Fibroblast of the aortic adventitia (primary cell): ENCODE measurements around the gene CES4A. TPM values are rescaled to one million over a fixed set of nuclear protein-coding genes. Genes with fewer than 3 reads are reported as not detected.

Experiments used
- DNase-seq: peaks from one replicate; pipeline ENCODE4 v3.0.0-alpha.2; 2010; ENCODE audit warnings: low read depth
- H3K4me3 ChIP-seq: 2 replicates; pipeline ENCODE4 v1.5.1; 2011; ENCODE audit warnings: low read depth, mild to moderate bottlenecking, control low read depth, low read length, moderate library complexity
- CTCF ChIP-seq: IDR thresholded peaks from 2 replicates; pipeline ENCODE4 v1.5.1; 2011; ENCODE audit warnings: mild to moderate bottlenecking, low read length, control low read depth, inconsistent platforms; ENCODE audit not compliant: insufficient read depth
- small RNA-seq: library from RNA; depleted of rRNA; stranded (forward); fragments of <200 nt; gene quantifications from one replicate; pipeline ENCODE3, GENCODE V24; 2012
- total RNA-seq: library from RNA; depleted of rRNA; stranded (reverse); fragments of >200 nt; gene quantifications from 2 replicates; pipeline ENCODE4 v1.2.3, GENCODE V29; 2012; ENCODE audit warnings: low replicate concordance

CES4A gene
- total RNA-seq, 1 donor: 2.2 TPM

DNA sequence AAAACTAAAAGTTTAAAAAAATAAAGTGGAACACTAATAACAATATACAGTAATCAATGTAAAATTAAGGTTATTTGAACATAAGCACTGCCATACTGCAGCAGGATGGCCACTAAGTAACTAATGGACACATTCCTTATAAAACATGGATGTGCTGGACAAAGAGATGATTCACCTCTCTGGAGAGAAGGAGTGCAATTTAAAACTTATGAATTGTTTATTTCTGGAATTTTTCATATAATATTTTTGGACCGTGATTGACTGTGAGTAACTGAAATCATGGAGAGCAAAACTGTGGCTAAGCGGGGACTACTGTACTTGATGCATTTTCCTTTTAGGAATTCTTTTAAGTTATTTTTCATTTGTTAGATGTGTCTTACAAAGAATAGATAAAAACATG lies 62.4 kb downstream of the CES4A start:
- no peak for TF ChIP-seq CTCF
- H3K4me3 ChIP-seq: no peak overlapping the region
- no peak for DNase-seq

DNA sequence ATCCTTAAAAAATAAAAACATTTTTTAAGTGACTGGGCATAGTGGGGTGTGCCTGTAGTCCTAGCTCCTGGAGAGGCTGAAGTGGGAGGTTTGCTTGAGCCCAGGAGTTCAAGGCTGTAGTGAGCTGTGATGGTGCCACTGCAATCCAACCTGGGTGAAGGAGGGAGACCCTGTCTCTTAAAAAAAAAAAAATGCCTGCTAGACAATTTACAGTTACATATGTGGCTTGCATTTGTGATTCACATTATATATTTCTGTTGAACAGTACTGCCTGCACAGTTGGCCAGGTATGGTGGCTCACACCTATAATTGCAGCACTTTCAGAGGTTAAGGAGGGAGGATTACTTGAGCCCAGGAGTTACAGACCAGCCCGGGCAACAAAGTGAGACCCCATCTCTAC lies 64.0 kb downstream of the CES4A start:
- DNase-seq: no peak
- no peak for TF ChIP-seq CTCF
- no peak overlapping the region for H3K4me3 ChIP-seq

DNA sequence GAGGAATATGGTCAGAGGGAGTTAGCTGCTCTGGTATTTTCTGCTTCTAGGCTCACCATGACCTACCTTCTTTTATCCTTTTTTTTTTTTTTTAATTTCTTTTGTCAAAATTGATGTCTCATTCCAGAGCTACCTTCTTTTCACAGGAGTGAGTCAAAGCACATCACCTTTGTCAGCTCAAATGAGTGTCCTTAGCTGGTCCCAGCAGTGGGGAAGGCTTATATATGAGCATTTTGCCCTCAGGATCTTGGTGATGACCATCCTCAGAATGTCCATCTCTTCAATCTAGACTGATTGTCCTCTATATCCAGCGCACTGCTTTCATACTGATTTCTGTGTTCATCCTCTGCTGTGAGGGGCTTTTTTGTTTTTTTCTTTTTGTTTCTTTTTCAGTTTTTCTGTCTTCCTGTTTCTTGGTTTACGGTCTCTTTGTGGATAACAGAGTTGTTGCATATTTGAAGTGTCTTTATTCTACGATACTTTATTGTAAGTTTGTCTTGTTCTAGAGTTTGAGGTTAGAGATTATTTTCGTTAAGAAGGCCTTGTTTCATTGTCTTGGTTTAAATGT lies 65.5 kb downstream of the CES4A start:
- no peak for DNase-seq
- no peak overlapping the region for H3K4me3 ChIP-seq
- TF ChIP-seq CTCF: no peak

DNA sequence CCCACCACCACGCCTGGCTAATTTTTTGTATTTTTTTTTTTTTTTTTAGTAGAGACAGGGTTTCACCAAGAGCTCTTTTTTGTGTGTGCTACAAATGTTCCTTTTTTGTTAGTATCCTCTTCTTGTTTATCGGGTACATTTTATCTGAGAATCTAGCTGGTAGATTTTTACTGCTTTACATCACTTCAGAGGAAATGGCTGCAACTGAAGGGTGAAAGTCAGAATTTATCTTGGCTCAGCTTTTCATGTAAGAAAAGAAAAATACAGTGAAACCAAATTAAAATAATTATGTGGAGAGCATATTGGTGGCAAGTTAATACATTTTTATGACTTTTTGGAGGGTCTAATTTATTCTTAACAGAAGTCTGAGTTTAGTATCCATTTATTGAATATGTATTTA lies 66.5 kb downstream of the CES4A start:
- TF ChIP-seq CTCF: no peak
- no peak for DNase-seq
- H3K4me3 ChIP-seq: no peak overlapping the region

- no peak overlapping the region for H3K4me3 ChIP-seq
- no peak for TF ChIP-seq CTCF
- peak; percentile 81 for DNase-seq
Measured at GRCh38 chr16:67055712-67056487, 67.5 kb downstream of the CES4A start.

Small RNAs within 50 kb of the gene (small RNA-seq; reads per million reads assigned to genes)
- not detected for gene RN7SL543P

Other genes with a start within 250 kb of the CES4A start
- gene DYNC1LI2, start 237.0 kb upstream of the CES4A start, total RNA-seq: 148 and 256 TPM in 2 replicates
- gene TERB1, start 187.0 kb upstream of the CES4A start, total RNA-seq: 0.08 and 0.09 TPM in 2 replicates
- gene NAE1, start 157.6 kb upstream of the CES4A start, total RNA-seq: 48.2 and 71.3 TPM in 2 replicates
- gene CA7, start 144.2 kb upstream of the CES4A start, total RNA-seq: not detected in 2 replicates
- gene PDP2, start 108.1 kb upstream of the CES4A start, total RNA-seq: 6.2 and 6.5 TPM in 2 replicates
- not detected in 2 replicates for gene CDH16, start 69.7 kb upstream of the CES4A start, total RNA-seq
- gene RRAD, start 63.1 kb upstream of the CES4A start, total RNA-seq: 0.72 and 3.8 TPM in 2 replicates
- 12.8 and 109 TPM in 2 replicates for gene CIAO2B, start 54.2 kb upstream of the CES4A start, total RNA-seq
- gene CES2, start 53.1 kb upstream of the CES4A start, total RNA-seq: 28.3 and 37.6 TPM in 2 replicates
- 0.54 TPM in 1 of 2 replicates, not detected in the other for gene CES3, start 27.3 kb upstream of the CES4A start, total RNA-seq
- gene CBFB, start 40.6 kb downstream of the CES4A start, total RNA-seq: 74.3 and 125 TPM in 2 replicates
- 2.9 and 15.9 TPM in 2 replicates for gene PHAF1, start 121.4 kb downstream of the CES4A start, total RNA-seq
- gene B3GNT9, start 162.4 kb downstream of the CES4A start, total RNA-seq: 37.0 and 42.4 TPM in 2 replicates
- gene TRADD, start 171.3 kb downstream of the CES4A start, total RNA-seq: 12.3 and 29.1 TPM in 2 replicates
- 11.3 and 29.7 TPM in 2 replicates for gene FBXL8, start 171.4 kb downstream of the CES4A start, total RNA-seq
- 6.4 and 17.9 TPM in 2 replicates for gene HSF4, start 176.2 kb downstream of the CES4A start, total RNA-seq
- 10.1 and 27.1 TPM in 2 replicates for gene NOL3, start 181.9 kb downstream of the CES4A start, total RNA-seq
- gene MATCAP1, start 195.4 kb downstream of the CES4A start, total RNA-seq: 8.6 and 9.9 TPM in 2 replicates
- 0.98 TPM in 1 of 2 replicates, not detected in the other for gene EXOC3L1, start 201.5 kb downstream of the CES4A start, total RNA-seq
- 31.9 and 47.5 TPM in 2 replicates for gene E2F4, start 203.6 kb downstream of the CES4A start, total RNA-seq
- gene ELMO3, start 210.5 kb downstream of the CES4A start, total RNA-seq: 0.09 and 0.33 TPM in 2 replicates
- 21.8 and 24.3 TPM in 2 replicates for gene TMEM208, start 238.5 kb downstream of the CES4A start, total RNA-seq